Immature natural killer cell (primary cell): ENCODE results near the gene LRRC4C. TPM values are rescaled to one million over a fixed set of nuclear protein-coding genes. Genes with fewer than 3 reads are reported as not detected.

Experiments
- DNase-seq, 3 donors: peaks; one replicate each; pipeline ENCODE4 v3.0.0; 2022; ENCODE audit warnings: mixed read lengths in 1 of 3
- H3K27ac Mint-ChIP-seq, 6 donors: one replicate each; pipeline ENCODE4 v1.8.0; 2020; ENCODE audit warnings: mixed read lengths in 6 of 6, mild to moderate bottlenecking in 5 of 6, inconsistent platforms in 4 of 6, moderate library complexity in 3 of 6
- H3K27me3 Mint-ChIP-seq, 3 donors: one replicate each; pipeline ENCODE4 v1.8.0; 2020 to 2021; ENCODE audit warnings: low read depth in 3 of 3, mild to moderate bottlenecking in 3 of 3, mixed read lengths in 3 of 3, moderate library complexity in 3 of 3, inconsistent platforms in 1 of 3
- H3K36me3 Mint-ChIP-seq, 3 donors: one replicate each; pipeline ENCODE4 v1.8.0; 2020; ENCODE audit warnings: mixed read lengths in 3 of 3, inconsistent platforms in 2 of 3, mild to moderate bottlenecking in 2 of 3
- H3K4me1 Mint-ChIP-seq, 2 donors: one replicate each; pipeline ENCODE4 v1.8.0; 2020; ENCODE audit warnings: inconsistent platforms in 2 of 2, mild to moderate bottlenecking in 2 of 2, mixed read lengths in 2 of 2, moderate library complexity in 1 of 2
- H3K4me3 Mint-ChIP-seq, 5 donors: one replicate each; pipeline ENCODE4 v1.8.0; 2020; ENCODE audit warnings: mild to moderate bottlenecking in 5 of 5, mixed read lengths in 5 of 5, inconsistent platforms in 3 of 5, moderate library complexity in 3 of 5
- H3K9me3 Mint-ChIP-seq, 6 donors: one replicate each; pipeline ENCODE4 v1.8.0; 2020; ENCODE audit warnings: mild to moderate bottlenecking in 6 of 6, mixed read lengths in 6 of 6, inconsistent platforms in 4 of 6, moderate library complexity in 3 of 6
- polyA plus RNA-seq, 3 donors: library from polyadenylated mRNA; unstranded; fragments of 300-500 nt; fragmentation: Illumina TruSeq; gene quantifications; one replicate each; pipeline ENCODE4 v1.2.3, GENCODE V29; 2021

LRRC4C gene
- polyA plus RNA-seq, 3 donors from 2014 or later, result not detected

DNA sequence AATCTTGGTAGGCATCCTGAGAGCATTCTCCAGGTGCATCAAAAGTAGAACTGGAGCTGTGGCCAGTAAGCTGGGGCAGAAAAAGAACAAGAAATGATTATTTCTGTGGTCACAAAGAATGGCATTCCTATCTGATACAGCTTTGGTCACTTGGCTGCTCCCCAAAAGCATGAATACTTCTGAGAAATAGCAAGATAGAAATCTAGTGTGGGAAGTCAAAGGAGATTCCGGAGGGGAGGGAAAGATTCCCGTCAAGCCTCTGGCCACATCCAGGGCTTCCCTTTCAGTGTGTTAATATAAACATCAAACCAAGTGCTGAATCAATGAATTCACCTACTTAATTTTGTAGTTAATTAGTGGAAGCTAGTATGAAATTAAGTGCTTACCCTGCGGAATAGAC lies 1185.4 kb downstream of the LRRC4C start:
- Mint-ChIP-seq H3K27ac (no peak overlapping the region), H3K27me3 (no peaks in the 10 kb centered on the region)
- DNase-seq, result no peak

GRCh38 chr11:40273192-40273732 lies 1186.2 kb downstream of the LRRC4C start:
- Mint-ChIP-seq H3K36me3 (no peaks in the 10 kb centered on the region), H3K4me1 (no peaks in the 10 kb centered on the region), H3K27ac (no peak overlapping the region), H3K27me3 (no peaks in the 10 kb centered on the region), H3K4me3 (no peak overlapping the region), H3K9me3 (peaks cover 2 to 23% (median 6%) of the 10 kb centered on the region in 6 donors)
- DNase-seq, result no peak

More for the DNA sequence above, 1185.4 kb downstream of the LRRC4C start:
- Mint-ChIP-seq H3K4me3 (no peak overlapping the region), H3K9me3 (peaks cover 3 to 24% (median 7%) of the 10 kb centered on the region in 6 donors), H3K4me1 (no peaks in the 10 kb centered on the region), H3K36me3 (no peaks in the 10 kb centered on the region)

GRCh38 chr11:40271361-40271760 lies 1188.1 kb downstream of the LRRC4C start:
- H3K9me3 Mint-ChIP-seq, result peaks cover 0 to 34% (median 7%) of the 10 kb centered on the region in 6 donors
- H3K4me1 Mint-ChIP-seq, result no peaks in the 10 kb centered on the region
- H3K27ac Mint-ChIP-seq, result no peak overlapping the region
- DNase-seq, result no peak
- H3K27me3 Mint-ChIP-seq, result no peaks in the 10 kb centered on the region
- no peaks in the 10 kb centered on the region for H3K36me3 Mint-ChIP-seq
- no peak overlapping the region for H3K4me3 Mint-ChIP-seq

DNA sequence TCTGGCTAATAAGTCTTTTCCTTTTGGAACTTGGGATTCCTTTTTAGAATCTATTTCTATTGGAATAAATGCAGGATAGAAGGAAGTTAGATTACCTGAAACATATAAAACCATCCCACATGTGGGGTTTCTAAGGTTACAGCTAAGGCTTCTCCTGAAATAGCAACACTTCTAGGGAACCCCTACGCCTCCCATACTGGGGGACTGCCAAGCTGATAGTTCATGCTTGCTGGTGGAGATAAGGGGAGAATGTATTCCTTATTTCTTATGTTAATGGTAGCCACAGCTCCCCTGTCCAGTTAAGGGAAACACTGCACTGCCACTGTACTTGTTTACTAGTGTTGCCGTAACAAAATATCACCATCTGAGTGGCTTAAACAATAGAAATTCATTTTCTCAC lies 1189.6 kb downstream of the LRRC4C start:
- Mint-ChIP-seq H3K4me3 (no peak overlapping the region), H3K27ac (no peak overlapping the region), H3K36me3 (peaks cover 0 to 7% (median 0%) of the 10 kb centered on the region in 3 donors), H3K4me1 (no peaks in the 10 kb centered on the region), H3K27me3 (no peaks in the 10 kb centered on the region), H3K9me3 (peaks cover 0 to 43% (median 8%) of the 10 kb centered on the region in 6 donors)
- DNase-seq, result no peak

DNA sequence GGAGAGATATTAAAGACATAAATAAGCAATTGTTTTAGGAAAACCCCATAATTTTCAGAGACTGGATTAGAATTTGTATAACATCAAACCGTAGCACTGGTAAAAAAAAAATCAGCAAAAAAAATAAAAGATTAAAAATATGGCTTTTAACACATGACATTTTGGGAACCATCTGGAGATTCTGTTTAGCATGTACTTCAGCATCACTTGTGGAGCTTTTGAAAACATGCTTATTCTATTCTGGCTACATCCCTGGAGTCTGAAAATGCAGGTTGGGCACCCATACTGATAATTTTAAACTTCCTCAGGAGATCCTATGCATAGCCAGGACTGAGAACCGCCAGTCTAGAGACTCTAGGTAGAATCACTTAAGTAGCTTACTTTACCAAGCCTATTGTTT lies 1190.9 kb downstream of the LRRC4C start:
- H3K4me3 Mint-ChIP-seq, result no peak overlapping the region
- no peak overlapping the region for H3K27ac Mint-ChIP-seq
- H3K36me3 Mint-ChIP-seq, result peaks cover 0 to 7% (median 0%) of the 10 kb centered on the region in 3 donors
- peaks cover 3 to 45% (median 11%) of the 10 kb centered on the region in 6 donors for H3K9me3 Mint-ChIP-seq
- DNase-seq, result no peak
- H3K27me3 Mint-ChIP-seq, result no peaks in the 10 kb centered on the region
- H3K4me1 Mint-ChIP-seq, result no peaks in the 10 kb centered on the region

GRCh38 chr11:40255457-40255856 lies 1204.0 kb downstream of the LRRC4C start:
- H3K9me3 Mint-ChIP-seq, result peaks cover 4 to 27% (median 13%) of the 10 kb centered on the region in 6 donors
- no peak for DNase-seq
- no peaks in the 10 kb centered on the region for H3K27me3 Mint-ChIP-seq
- no peaks in the 10 kb centered on the region for H3K4me1 Mint-ChIP-seq
- H3K27ac Mint-ChIP-seq, result no peak overlapping the region
- H3K36me3 Mint-ChIP-seq, result no peaks in the 10 kb centered on the region
- H3K4me3 Mint-ChIP-seq, result no peak overlapping the region

DNA sequence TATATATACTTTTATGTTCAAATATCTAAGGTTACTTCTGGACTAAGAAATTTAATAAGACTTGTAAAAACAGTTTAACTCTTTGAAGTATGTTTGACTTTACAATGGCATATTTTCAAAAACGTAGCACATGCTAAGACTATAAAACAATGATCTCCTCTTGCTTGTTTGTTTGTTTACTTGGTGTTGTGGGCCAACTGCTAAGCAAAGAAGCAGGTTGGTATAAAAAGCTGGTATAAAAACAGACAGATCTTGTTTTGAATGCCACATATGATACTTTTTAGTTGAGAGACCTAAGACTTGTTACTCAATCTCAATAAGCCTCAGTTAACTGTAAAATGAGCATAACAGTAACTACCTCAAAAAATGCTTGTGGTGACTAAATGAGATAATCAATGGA lies 1206.3 kb downstream of the LRRC4C start:
- Mint-ChIP-seq H3K9me3 (peaks cover 3 to 38% (median 15%) of the 10 kb centered on the region in 6 donors), H3K4me1 (no peaks in the 10 kb centered on the region), H3K27ac (no peak overlapping the region), H3K36me3 (no peaks in the 10 kb centered on the region), H3K4me3 (no peak overlapping the region), H3K27me3 (no peaks in the 10 kb centered on the region)
- no peak for DNase-seq

GRCh38 chr11:40252236-40252635 lies 1207.2 kb downstream of the LRRC4C start:
- Mint-ChIP-seq H3K9me3 (peaks cover 3 to 47% (median 17%) of the 10 kb centered on the region in 6 donors), H3K27ac (no peak overlapping the region), H3K36me3 (no peaks in the 10 kb centered on the region), H3K4me1 (no peaks in the 10 kb centered on the region), H3K4me3 (no peak overlapping the region), H3K27me3 (no peaks in the 10 kb centered on the region)
- no peak for DNase-seq

GRCh38 chr11:40246983-40247382 lies 1212.5 kb downstream of the LRRC4C start:
- Mint-ChIP-seq H3K4me1 (no peaks in the 10 kb centered on the region), H3K4me3 (no peak overlapping the region), H3K9me3 (peaks cover 3 to 43% (median 15%) of the 10 kb centered on the region in 6 donors), H3K27ac (no peak overlapping the region), H3K36me3 (no peaks in the 10 kb centered on the region), H3K27me3 (no peaks in the 10 kb centered on the region)
- DNase-seq, result no peak

DNA sequence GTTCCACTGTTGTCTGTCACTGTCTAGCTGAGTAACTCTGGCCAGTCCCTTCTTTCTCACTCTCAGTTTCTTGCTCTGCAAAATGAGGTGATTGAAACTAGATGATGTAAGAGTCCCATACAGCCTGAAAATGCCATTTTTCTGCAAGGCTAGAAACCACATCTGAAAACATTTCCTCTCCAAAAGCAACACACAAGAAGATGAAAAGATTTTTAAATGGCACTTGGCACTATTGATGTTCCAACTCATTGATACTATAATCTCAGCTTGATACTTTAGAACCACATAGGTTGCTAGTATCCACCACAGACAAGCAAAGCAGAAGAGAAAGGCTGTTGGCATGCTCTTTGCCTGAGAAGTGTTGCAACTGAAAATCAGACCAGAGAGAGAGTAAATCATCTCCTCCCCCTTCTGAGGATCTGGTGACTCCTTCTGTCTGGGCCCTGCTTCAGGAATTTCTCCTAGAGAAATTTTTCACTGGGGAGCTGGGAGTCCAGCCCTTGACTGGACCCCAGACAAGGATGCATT lies 1217.9 kb downstream of the LRRC4C start:
- no peaks in the 10 kb centered on the region for H3K4me1 Mint-ChIP-seq
- no peaks in the 10 kb centered on the region for H3K27me3 Mint-ChIP-seq

DNA sequence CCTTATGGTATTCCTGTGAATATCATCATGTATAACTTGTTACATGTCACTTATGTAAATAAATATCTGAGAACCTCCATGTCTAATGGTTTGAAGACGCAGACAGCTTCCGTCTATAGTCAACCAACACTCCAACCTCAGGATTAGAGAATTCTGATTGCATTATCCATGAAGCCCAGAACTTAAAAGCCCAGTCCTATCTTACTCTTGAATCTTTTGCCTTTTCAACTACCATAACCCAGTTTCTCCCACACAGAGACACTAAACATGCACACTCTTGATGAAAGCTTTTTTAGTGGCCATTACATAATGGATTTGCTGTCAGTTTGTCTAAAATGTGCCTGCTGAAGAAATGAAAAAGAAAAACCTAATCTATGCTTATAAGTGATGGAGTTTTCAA lies 1219.2 kb downstream of the LRRC4C start:
- peaks cover 0 to 48% (median 14%) of the 10 kb centered on the region in 6 donors for H3K9me3 Mint-ChIP-seq

More for the DNA sequence above, 1217.9 kb downstream of the LRRC4C start:
- no peak for DNase-seq
- Mint-ChIP-seq H3K36me3 (no peaks in the 10 kb centered on the region), H3K9me3 (peaks cover 0 to 48% (median 12%) of the 10 kb centered on the region in 6 donors), H3K27ac (no peak overlapping the region), H3K4me3 (no peak overlapping the region)

GRCh38 chr11:40236526-40236925 lies 1222.9 kb downstream of the LRRC4C start:
- Mint-ChIP-seq H3K9me3 (peaks cover under 1 to 51% (median 13%) of the 10 kb centered on the region in 6 donors), H3K4me3 (no peak overlapping the region), H3K27me3 (no peaks in the 10 kb centered on the region), H3K4me1 (no peaks in the 10 kb centered on the region), H3K36me3 (no peaks in the 10 kb centered on the region), H3K27ac (no peak overlapping the region)
- DNase-seq, result no peak

More for the DNA sequence above, 1219.2 kb downstream of the LRRC4C start:
- no peaks in the 10 kb centered on the region for H3K27me3 Mint-ChIP-seq
- no peak overlapping the region for H3K4me3 Mint-ChIP-seq
- no peaks in the 10 kb centered on the region for H3K4me1 Mint-ChIP-seq
- no peaks in the 10 kb centered on the region for H3K36me3 Mint-ChIP-seq
- H3K27ac Mint-ChIP-seq, result no peak overlapping the region
- DNase-seq, result no peak

DNA sequence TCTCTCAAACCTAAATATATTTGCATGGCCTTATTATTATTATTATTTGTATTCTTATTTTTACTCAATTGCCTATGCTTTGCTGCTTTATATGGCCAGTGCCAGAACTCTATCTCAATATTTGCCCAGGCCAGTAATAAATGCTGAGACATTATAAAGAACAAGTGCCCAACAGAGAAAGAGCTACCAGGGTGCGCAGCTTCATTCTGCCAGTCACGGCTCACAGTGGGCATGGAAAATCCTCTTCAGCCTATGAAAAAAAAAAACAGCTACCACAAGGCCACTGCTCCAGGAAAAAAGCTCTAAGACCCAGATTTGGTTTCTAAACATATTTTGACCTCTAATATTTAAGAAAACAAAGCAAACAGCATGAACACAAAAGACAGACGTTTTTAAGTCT lies 1223.6 kb downstream of the LRRC4C start:
- no peak for DNase-seq
- Mint-ChIP-seq H3K4me1 (no peaks in the 10 kb centered on the region), H3K4me3 (no peak overlapping the region), H3K27me3 (no peaks in the 10 kb centered on the region), H3K36me3 (no peaks in the 10 kb centered on the region), H3K9me3 (peaks cover 1 to 51% (median 13%) of the 10 kb centered on the region in 6 donors), H3K27ac (no peak overlapping the region)

GRCh38 chr11:40230821-40231220 lies 1228.6 kb downstream of the LRRC4C start:
- no peak overlapping the region for H3K27ac Mint-ChIP-seq
- H3K9me3 Mint-ChIP-seq, result peaks cover 0 to 40% (median 11%) of the 10 kb centered on the region in 6 donors
- no peaks in the 10 kb centered on the region for H3K4me1 Mint-ChIP-seq
- H3K36me3 Mint-ChIP-seq, result no peaks in the 10 kb centered on the region
- no peak for DNase-seq
- peaks cover 0 to 3% (median 0%) of the 10 kb centered on the region in 3 donors for H3K27me3 Mint-ChIP-seq
- no peak overlapping the region for H3K4me3 Mint-ChIP-seq

DNA sequence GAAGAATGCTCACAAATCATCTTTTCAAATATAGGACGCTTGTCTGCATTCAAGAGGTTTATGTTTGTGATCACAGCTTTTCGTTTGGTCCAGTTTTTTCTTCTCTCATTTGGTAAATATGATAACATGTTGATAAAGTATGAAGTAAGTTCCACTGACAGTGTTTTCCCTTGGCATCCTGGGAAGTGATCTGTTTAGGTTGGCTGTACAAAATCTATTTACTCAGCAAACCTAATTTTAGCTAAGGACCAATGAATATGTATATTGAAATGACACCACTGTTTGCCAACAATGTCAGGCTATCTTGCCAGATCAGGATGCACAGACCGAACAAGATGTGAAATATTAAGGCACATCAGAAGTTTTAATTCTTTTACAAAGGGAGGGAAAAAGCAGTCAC lies 1230.8 kb downstream of the LRRC4C start:
- DNase-seq, result no peak
- Mint-ChIP-seq H3K4me1 (no peaks in the 10 kb centered on the region), H3K36me3 (no peaks in the 10 kb centered on the region), H3K27ac (no peak overlapping the region), H3K4me3 (no peak overlapping the region), H3K9me3 (peaks cover 0 to 39% (median 11%) of the 10 kb centered on the region in 6 donors), H3K27me3 (peaks cover 0 to 3% (median 1%) of the 10 kb centered on the region in 3 donors)
